Hepatocyte (in vitro differentiated cells): ENCODE data around the gene SETBP1.

Source experiments
- EZH2 ChIP-seq: fragments of 200-600 bp; sonication (generic); IDR thresholded peaks from 2 replicates; pipeline ENCODE4 v1.6.1; 2016; ENCODE audit warnings: antibody characterized with exemption, mild to moderate bottlenecking, borderline replicate concordance
- EZH2phosphoT487 ChIP-seq: fragments of 200-600 bp; sonication (generic); IDR thresholded peaks from one replicate; pipeline ENCODE4 v1.6.1; 2018; ENCODE audit warnings: antibody characterized with exemption, mild to moderate bottlenecking, low read depth, moderate library complexity; ENCODE audit not compliant: unreplicated experiment, severe bottlenecking
- TF ChIP-seq, protein P1 (sequence below): fragments of 200-600 bp; sonication (generic); IDR thresholded peaks from 2 replicates; pipeline ENCODE4 v1.5.1; 2016; ENCODE audit warnings: antibody characterized with exemption, mild to moderate bottlenecking; ENCODE audit not compliant: poor library complexity

- TF ChIP-seq, protein P1, sequence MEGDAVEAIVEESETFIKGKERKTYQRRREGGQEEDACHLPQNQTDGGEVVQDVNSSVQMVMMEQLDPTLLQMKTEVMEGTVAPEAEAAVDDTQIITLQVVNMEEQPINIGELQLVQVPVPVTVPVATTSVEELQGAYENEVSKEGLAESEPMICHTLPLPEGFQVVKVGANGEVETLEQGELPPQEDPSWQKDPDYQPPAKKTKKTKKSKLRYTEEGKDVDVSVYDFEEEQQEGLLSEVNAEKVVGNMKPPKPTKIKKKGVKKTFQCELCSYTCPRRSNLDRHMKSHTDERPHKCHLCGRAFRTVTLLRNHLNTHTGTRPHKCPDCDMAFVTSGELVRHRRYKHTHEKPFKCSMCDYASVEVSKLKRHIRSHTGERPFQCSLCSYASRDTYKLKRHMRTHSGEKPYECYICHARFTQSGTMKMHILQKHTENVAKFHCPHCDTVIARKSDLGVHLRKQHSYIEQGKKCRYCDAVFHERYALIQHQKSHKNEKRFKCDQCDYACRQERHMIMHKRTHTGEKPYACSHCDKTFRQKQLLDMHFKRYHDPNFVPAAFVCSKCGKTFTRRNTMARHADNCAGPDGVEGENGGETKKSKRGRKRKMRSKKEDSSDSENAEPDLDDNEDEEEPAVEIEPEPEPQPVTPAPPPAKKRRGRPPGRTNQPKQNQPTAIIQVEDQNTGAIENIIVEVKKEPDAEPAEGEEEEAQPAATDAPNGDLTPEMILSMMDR = no peak
- TF ChIP-seq EZH2 (no peak), EZH2phosphoT487 (no peak)
These were observed 219.9 kb downstream of the SETBP1 start for GRCh38 chr18:44900627-44901026.
